ENCODE results near the gene ACER3. TPM values are rescaled to one million over a fixed set of nuclear protein-coding genes. Genes with fewer than 3 reads are reported as not detected.

ACER3 gene
- polyA plus RNA-seq, 1 experiment = 11.2 TPM

DNA sequence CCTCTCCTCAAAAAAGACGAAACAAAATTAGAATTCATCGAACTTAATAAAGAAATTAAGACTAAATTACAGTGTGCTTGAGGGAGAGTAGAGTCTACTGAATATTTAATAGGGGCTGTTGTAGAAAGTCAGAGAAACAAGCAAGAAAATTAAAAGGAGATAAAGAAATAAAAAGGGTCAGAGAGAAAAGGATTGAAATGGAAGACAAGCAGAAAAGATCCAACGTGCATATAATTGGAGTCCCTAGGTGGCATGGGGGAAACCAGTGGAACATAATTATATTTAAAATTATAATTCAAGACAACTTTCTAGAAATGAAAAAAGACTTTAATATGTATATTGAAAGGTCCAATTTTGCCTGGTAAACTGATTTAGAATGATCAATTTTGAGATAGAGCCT, 74.3 kb downstream of the ACER3 start:
- Histone ChIP-seq H3K4me3 (ENCODE audit: low read depth, low read length) (no peak overlapping the region), H3K27ac (ENCODE audit: low read depth, low read length) (no peak overlapping the region), H3K27me3 (ENCODE audit: control insufficient read depth, insufficient read depth, low read length) (no peaks in the 10 kb centered on the region), H3K9me3 (ENCODE audit: control insufficient read depth, insufficient read depth, low read length) (peaks cover 10% of the 10 kb centered on the region)
- DNase-seq (ENCODE audit: low read depth, low spot score) = no peak
- POLR2A ChIA-PET = no interaction called here
- CTCF ChIA-PET = interaction anchor here (1.1 kb wide), 1 partner anchor 16 kb away, joined by 3 read pairs; no protein-coding TSS in a partner anchor
- TF ChIP-seq, protein P1, sequence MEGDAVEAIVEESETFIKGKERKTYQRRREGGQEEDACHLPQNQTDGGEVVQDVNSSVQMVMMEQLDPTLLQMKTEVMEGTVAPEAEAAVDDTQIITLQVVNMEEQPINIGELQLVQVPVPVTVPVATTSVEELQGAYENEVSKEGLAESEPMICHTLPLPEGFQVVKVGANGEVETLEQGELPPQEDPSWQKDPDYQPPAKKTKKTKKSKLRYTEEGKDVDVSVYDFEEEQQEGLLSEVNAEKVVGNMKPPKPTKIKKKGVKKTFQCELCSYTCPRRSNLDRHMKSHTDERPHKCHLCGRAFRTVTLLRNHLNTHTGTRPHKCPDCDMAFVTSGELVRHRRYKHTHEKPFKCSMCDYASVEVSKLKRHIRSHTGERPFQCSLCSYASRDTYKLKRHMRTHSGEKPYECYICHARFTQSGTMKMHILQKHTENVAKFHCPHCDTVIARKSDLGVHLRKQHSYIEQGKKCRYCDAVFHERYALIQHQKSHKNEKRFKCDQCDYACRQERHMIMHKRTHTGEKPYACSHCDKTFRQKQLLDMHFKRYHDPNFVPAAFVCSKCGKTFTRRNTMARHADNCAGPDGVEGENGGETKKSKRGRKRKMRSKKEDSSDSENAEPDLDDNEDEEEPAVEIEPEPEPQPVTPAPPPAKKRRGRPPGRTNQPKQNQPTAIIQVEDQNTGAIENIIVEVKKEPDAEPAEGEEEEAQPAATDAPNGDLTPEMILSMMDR (IDR thresholded peaks at IDR 0.05; ENCODE audit: low read depth, low read length) = no peak

DNA sequence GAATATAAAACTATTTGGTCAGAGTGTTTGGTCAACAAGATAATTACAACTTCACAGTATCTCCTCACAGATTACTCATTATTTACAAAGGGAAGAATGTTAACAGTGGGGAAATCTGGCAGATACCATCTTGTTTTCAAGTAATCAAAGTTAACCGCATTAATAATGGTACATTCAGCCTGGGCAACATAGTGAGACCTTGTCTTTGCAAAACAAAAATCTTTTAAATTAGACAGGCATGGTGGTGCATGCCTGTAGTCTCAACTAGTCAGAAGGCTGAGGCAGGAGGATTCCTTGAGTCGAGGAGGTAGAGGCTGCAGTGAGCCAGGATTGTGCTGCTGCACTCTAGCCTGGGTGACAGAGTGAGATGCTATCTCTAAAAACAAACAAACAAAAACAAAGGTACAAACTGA, 78.5 kb downstream of the ACER3 start:
- H3K27ac ChIP-seq (ENCODE audit: low read depth, low read length) = no peak overlapping the region
- ChIA-PET CTCF (interaction anchor here (1.0 to 1.5 kb wide), 2 partner anchors 19 to 21 kb away, joined by 5 to 9 read pairs; no protein-coding TSS in a partner anchor), POLR2A (no interaction called here)
- TF ChIP-seq, protein P1 (IDR thresholded peaks at IDR 0.05; ENCODE audit: low read depth, low read length) = no peak
- peaks cover 4% of the 10 kb centered on the region; the same call in 1 of the 2 replicates for H3K9me3 ChIP-seq (ENCODE audit: control insufficient read depth, insufficient read depth, low read length)
- no peak overlapping the region for H3K4me3 ChIP-seq (ENCODE audit: low read depth, low read length)
- no peaks in the 10 kb centered on the region for H3K27me3 ChIP-seq (ENCODE audit: control insufficient read depth, insufficient read depth, low read length)
- no peak for DNase-seq (ENCODE audit: low read depth, low spot score)

DNA sequence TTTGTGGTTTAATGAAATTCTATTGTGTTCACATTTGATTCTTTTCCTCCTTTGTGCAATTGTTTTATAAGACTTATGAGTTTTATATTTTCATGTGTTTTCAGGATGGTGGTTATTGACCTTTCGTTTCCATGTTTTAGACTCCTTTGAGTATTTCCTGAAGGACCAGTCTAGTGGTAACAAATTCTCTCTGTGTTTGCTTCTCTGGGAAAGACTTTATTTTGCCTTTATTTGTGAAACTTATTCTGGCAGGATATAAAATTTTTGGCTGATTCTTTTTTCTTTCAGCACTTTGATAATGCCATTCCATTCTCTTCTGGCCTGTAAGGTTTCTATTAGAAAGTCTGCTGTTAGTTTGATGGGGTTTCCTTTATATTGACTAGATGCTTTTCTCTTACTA, 83.5 kb downstream of the ACER3 start:
- no peak overlapping the region for H3K27ac ChIP-seq (ENCODE audit: low read depth, low read length)
- no peaks in the 10 kb centered on the region for H3K9me3 ChIP-seq (ENCODE audit: control insufficient read depth, insufficient read depth, low read length)
- POLR2A ChIA-PET = no interaction called here
- DNase-seq (ENCODE audit: low read depth, low spot score) = no peak
- TF ChIP-seq, protein P1 (IDR thresholded peaks at IDR 0.05; ENCODE audit: low read depth, low read length) = no peak
- CTCF ChIA-PET = no interaction called here
- H3K4me3 ChIP-seq (ENCODE audit: low read depth, low read length) = no peak overlapping the region
- H3K27me3 ChIP-seq (ENCODE audit: control insufficient read depth, insufficient read depth, low read length) = no peaks in the 10 kb centered on the region

DNA sequence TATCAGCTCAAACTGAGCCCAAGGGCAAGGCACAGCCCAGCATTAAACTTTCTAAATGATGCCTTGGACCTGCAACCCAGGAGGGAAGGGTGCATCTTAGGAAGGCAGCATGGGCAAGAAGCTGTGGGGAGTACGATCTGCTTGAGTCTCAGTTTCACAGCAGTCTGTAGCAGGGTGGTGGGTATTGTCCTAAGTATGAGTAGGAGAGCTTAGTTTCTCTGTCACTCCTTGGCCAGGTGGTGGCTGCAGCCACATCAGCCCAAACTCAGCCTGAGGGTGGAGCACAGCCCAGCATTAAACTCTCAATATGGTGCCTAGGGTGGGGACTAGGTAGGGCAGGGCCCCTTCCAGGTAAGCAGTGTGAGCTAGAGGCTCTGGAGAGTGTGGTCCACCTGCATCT, 85.5 kb downstream of the ACER3 start:
- TF ChIP-seq, protein P1 (IDR thresholded peaks at IDR 0.05; ENCODE audit: low read depth, low read length) = no peak
- DNase-seq (ENCODE audit: low read depth, low spot score) = no peak
- no peaks in the 10 kb centered on the region for H3K9me3 ChIP-seq (ENCODE audit: control insufficient read depth, insufficient read depth, low read length)
- H3K4me3 ChIP-seq (ENCODE audit: low read depth, low read length) = no peak overlapping the region
- ChIA-PET CTCF (interaction anchor here (1.1 to 1.2 kb wide), 2 partner anchors 27 to 102 kb away, joined by 3 to 10 read pairs; no protein-coding TSS in a partner anchor), POLR2A (no interaction called here)
- H3K27ac ChIP-seq (ENCODE audit: low read depth, low read length) = no peak overlapping the region
- H3K27me3 ChIP-seq (ENCODE audit: control insufficient read depth, insufficient read depth, low read length) = no peaks in the 10 kb centered on the region

DNA sequence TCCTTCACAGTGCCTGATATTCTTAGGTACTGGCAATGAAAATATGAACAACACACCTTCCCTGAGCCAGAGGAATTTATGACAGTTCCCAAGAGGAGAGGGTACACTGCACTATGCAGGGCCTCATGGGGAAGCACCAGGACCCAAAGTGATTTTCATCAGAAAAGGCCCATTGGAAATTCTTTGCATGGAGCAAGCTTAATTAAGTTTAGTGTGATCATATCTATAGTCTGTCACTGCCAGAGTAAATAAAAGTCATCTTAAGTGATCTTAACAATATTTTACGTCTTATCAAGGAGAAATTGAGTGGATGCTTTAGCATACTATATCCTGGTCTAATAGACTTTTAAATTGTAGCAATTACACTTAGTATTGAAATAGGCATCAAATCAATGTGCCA, 86.5 kb downstream of the ACER3 start:
- CTCF ChIA-PET = interaction anchor here (3.1 kb wide), 1 partner anchor 28 kb away, joined by 15 read pairs; no protein-coding TSS in a partner anchor
- no peak overlapping the region for H3K4me3 ChIP-seq (ENCODE audit: low read depth, low read length)
- TF ChIP-seq, protein P1 (IDR thresholded peaks at IDR 0.05; ENCODE audit: low read depth, low read length) = no peak
- no peak for DNase-seq (ENCODE audit: low read depth, low spot score)
- H3K27ac ChIP-seq (ENCODE audit: low read depth, low read length) = no peak overlapping the region
- no peaks in the 10 kb centered on the region for H3K9me3 ChIP-seq (ENCODE audit: control insufficient read depth, insufficient read depth, low read length)
- POLR2A ChIA-PET = interaction anchor here (0.6 kb wide), 1 partner anchor 143 kb away, joined by 3 read pairs; no protein-coding TSS in a partner anchor
- no peaks in the 10 kb centered on the region for H3K27me3 ChIP-seq (ENCODE audit: control insufficient read depth, insufficient read depth, low read length)
